DND-41 (cell line): ENCODE measurements around the gene LMF1.

Source experiments
- ATAC-seq: fragments of 200-7000 bp; cut with Tn5 transposase; 3 replicates; pipeline ENCODE4 v1.9.1; 2021; ENCODE audit warnings: low read depth; ENCODE audit not compliant: insufficient read depth
- DNase-seq: peaks from one replicate; pipeline ENCODE4 v3.0.0-alpha.2; 2020
- H2AFZ ChIP-seq: 2 replicates; pipeline ENCODE4 v1.6.0; 2012; ENCODE audit warnings: low read depth, low read length
- H3K27ac ChIP-seq: 2 replicates; pipeline ENCODE4 v1.5.1; 2012; ENCODE audit warnings: low read length, inconsistent platforms
- H3K27me3 ChIP-seq: fragments of 200-600 bp; sonication (generic); 2 replicates; pipeline ENCODE4 v1.6.0; 2012; ENCODE audit warnings: low read length, mild to moderate bottlenecking, inconsistent platforms; ENCODE audit not compliant: insufficient read depth, poor library complexity
- H3K36me3 ChIP-seq: 2 replicates; pipeline ENCODE4 v1.5.1; 2012; ENCODE audit warnings: low read length, inconsistent platforms; ENCODE audit not compliant: insufficient read depth
- H3K4me1 ChIP-seq: 2 replicates; pipeline ENCODE4 v1.5.1; 2012; ENCODE audit warnings: mild to moderate bottlenecking, low read length; ENCODE audit not compliant: insufficient read depth
- H3K4me2 ChIP-seq: 2 replicates; pipeline ENCODE4 v1.6.0; 2012; ENCODE audit warnings: mild to moderate bottlenecking, moderate library complexity, low read length, inconsistent platforms; ENCODE audit not compliant: insufficient read depth
- H3K4me3 ChIP-seq, 2 experiments: fragments of 200-600 bp in 1 of 2; shearing (Covaris generic) in 1 of 2; 2 replicates each; pipeline ENCODE4 v1.5.1; 2012 to 2016; ENCODE audit warnings: inconsistent platforms in 2 of 2, low read length in 2 of 2, mild to moderate bottlenecking in 2 of 2, low read depth in 1 of 2, moderate library complexity in 1 of 2
- H3K79me2 ChIP-seq: 2 replicates; pipeline ENCODE4 v1.6.0; 2012; ENCODE audit warnings: low read length, inconsistent platforms; ENCODE audit not compliant: insufficient read depth
- H3K9ac ChIP-seq: 2 replicates; pipeline ENCODE4 v1.6.0; 2012; ENCODE audit warnings: low read depth, mild to moderate bottlenecking, inconsistent platforms, low read length, moderate library complexity
- H3K9me3 ChIP-seq: 2 replicates; pipeline ENCODE4 v1.5.1; 2012; ENCODE audit warnings: low read length, moderate library complexity, mild to moderate bottlenecking, inconsistent platforms; ENCODE audit not compliant: insufficient read depth, severe bottlenecking
- H4K20me1 ChIP-seq: 2 replicates; pipeline ENCODE4 v1.6.0; 2012; ENCODE audit warnings: low read length; ENCODE audit not compliant: insufficient read depth
- EZH2 ChIP-seq: IDR thresholded peaks from 3 replicates; pipeline ENCODE4 v1.6.1; 2012; ENCODE audit warnings: borderline replicate concordance, low read depth, mild to moderate bottlenecking, moderate library complexity, low read length, inconsistent platforms; ENCODE audit not compliant: severe bottlenecking
- TF ChIP-seq, protein P1 (sequence below): IDR thresholded peaks from 2 replicates; pipeline ENCODE4 v1.5.1; 2012; ENCODE audit warnings: borderline replicate concordance, low read length, moderate library complexity, mild to moderate bottlenecking; ENCODE audit not compliant: poor library complexity, severe bottlenecking; ENCODE audit errors: extremely low read depth

The LMF1 gene

GRCh38 chr16:871562-872345 lies 99.0 kb downstream of the LMF1 start:
- TF ChIP-seq, protein P1, sequence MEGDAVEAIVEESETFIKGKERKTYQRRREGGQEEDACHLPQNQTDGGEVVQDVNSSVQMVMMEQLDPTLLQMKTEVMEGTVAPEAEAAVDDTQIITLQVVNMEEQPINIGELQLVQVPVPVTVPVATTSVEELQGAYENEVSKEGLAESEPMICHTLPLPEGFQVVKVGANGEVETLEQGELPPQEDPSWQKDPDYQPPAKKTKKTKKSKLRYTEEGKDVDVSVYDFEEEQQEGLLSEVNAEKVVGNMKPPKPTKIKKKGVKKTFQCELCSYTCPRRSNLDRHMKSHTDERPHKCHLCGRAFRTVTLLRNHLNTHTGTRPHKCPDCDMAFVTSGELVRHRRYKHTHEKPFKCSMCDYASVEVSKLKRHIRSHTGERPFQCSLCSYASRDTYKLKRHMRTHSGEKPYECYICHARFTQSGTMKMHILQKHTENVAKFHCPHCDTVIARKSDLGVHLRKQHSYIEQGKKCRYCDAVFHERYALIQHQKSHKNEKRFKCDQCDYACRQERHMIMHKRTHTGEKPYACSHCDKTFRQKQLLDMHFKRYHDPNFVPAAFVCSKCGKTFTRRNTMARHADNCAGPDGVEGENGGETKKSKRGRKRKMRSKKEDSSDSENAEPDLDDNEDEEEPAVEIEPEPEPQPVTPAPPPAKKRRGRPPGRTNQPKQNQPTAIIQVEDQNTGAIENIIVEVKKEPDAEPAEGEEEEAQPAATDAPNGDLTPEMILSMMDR: no peak
- no peak for TF ChIP-seq EZH2
- no peaks in the 10 kb centered on the region for H3K79me2 ChIP-seq
- no peak overlapping the region for H3K4me2 ChIP-seq
- ATAC-seq: no peak
- DNase-seq: no peak
- H2AFZ ChIP-seq: no peak overlapping the region
- no peaks in the 10 kb centered on the region for H3K27me3 ChIP-seq
- no peaks in the 10 kb centered on the region for H3K9me3 ChIP-seq
- H3K4me1 ChIP-seq: no peaks in the 10 kb centered on the region
- H3K4me3 ChIP-seq: no peak overlapping the region
- no peaks in the 10 kb centered on the region; the same call in 1 of the 2 replicates for H4K20me1 ChIP-seq
- no peak overlapping the region for H3K9ac ChIP-seq
- peaks cover 3% of the 10 kb centered on the region for H3K36me3 ChIP-seq
- no peak overlapping the region for H3K27ac ChIP-seq

GRCh38 chr16:870856-871561 lies 99.8 kb downstream of the LMF1 start:
- TF ChIP-seq EZH2: no peak
- TF ChIP-seq, protein P1: no peak
- ATAC-seq (no peak), DNase-seq (no peak)
- Histone ChIP-seq H3K79me2 (no peaks in the 10 kb centered on the region), H2AFZ (no peak overlapping the region), H3K36me3 (peaks cover 3% of the 10 kb centered on the region), H3K9me3 (no peaks in the 10 kb centered on the region), H3K4me2 (no peak overlapping the region), H4K20me1 (no peaks in the 10 kb centered on the region; the same call in 1 of the 2 replicates), H3K4me3 (no peak overlapping the region), H3K27me3 (no peaks in the 10 kb centered on the region), H3K27ac (no peak overlapping the region), H3K4me1 (no peaks in the 10 kb centered on the region), H3K9ac (no peak overlapping the region)

DNA sequence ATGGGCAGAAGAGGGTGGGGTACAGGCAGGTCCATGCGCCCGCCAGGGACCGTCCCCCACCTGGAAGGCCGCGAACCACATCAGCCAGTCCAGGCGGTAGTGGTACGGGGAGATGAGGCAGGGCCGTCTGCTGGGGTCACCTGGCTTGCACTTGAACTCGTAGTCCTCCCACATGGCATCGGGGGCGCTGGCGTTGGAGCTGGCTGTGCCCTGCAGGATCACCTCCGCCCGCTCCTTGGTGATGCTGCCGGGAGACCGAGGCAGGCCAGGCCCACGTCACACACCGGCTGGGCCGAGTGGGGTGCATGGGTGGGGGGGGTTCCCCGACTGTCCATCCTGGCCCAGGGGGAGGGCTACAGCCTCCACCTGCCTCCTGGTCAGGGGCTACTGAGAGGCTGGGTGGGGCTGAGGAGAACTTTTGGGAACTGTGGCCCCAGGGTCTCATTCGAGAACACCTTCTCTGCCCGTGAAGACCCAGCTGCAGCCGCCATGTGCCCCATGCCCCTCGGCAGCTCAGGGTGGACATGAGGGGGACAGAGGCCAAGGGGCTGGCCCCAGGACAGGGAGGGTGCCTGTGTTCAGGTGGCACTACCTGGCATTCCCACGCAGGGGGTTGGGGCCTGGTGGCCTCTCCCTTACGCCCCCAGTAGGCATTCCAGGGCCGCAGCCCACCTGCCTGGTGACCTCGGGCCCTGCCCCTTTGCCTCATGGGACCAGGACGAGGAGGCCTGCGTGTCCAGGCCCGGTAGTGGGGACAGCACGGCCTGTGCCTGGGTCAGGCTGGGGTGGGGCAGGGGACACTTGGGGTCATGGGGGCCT lies 100.8 kb downstream of the LMF1 start:
- Histone ChIP-seq H3K4me2 (no peak overlapping the region), H3K9me3 (no peaks in the 10 kb centered on the region), H2AFZ (no peak overlapping the region), H3K4me3 (no peak overlapping the region), H3K79me2 (no peaks in the 10 kb centered on the region), H3K27me3 (no peaks in the 10 kb centered on the region), H3K27ac (no peak overlapping the region), H3K9ac (no peak overlapping the region), H3K4me1 (no peaks in the 10 kb centered on the region), H3K36me3 (peaks cover 3% of the 10 kb centered on the region; the same call in 1 of the 2 replicates), H4K20me1 (no peaks in the 10 kb centered on the region; the same call in 1 of the 2 replicates)
- ATAC-seq (no peak), DNase-seq (no peak)
- TF ChIP-seq, protein P1: no peak
- TF ChIP-seq EZH2: no peak
